Right lobe of liver (tissue), 6 donors: Measurements from ENCODE around the gene NEURL3. TPM values are rescaled to one million over a fixed set of nuclear protein-coding genes. Genes with fewer than 3 reads are reported as not detected.

Experiments used
- ATAC-seq, 4 donors: fragments of 200-7000 bp; cut with Tn5 transposase; one replicate each; pipeline ENCODE4 v1.9.1; 2020; ENCODE audit warnings: mild to moderate bottlenecking in 4 of 4, moderate library complexity in 4 of 4
- DNase-seq, 3 donors: peaks; one replicate each; pipeline ENCODE4 v3.0.0-alpha.2; 2020
- H3K27ac ChIP-seq, 3 donors: fragments of 200-600 bp; one replicate each; pipeline ENCODE4 v1.8.0; 2022
- H3K27me3 ChIP-seq, 2 donors: fragments of 200-600 bp; one replicate each; pipeline ENCODE4 v1.8.0; 2022
- H3K36me3 ChIP-seq, 4 donors: fragments of 200-600 bp; sonication (generic) in 1 of 4; one replicate each; pipeline versions ENCODE4 v1.5.1 to v1.8.0; 2017 to 2022; ENCODE audit warnings: control low read depth in 1 of 4
- H3K4me1 ChIP-seq, 4 donors: fragments of 200-600 bp; sonication (generic) in 1 of 4; one replicate each; pipeline versions ENCODE4 v1.5.1 to v1.8.0; 2017 to 2022; ENCODE audit warnings: control low read depth in 1 of 4
- H3K4me3 ChIP-seq, 3 donors: fragments of 200-600 bp; one replicate each; pipeline ENCODE4 v1.8.0; 2022
- H3K9me3 ChIP-seq, 4 donors: fragments of 200-600 bp; sonication (generic) in 1 of 4; one replicate each; pipeline versions ENCODE4 v1.5.1 to v1.8.0; 2017 to 2022; ENCODE audit warnings: control low read depth in 1 of 4
- POLR2A ChIP-seq: fragments of 450-650 bp; IDR thresholded peaks from one replicate; pipeline ENCODE4 v1.6.1; 2017; ENCODE audit warnings: antibody characterized with exemption, mild to moderate bottlenecking
- WGBS: methylation state at CpG from one replicate; pipeline ENCODE4 v1.1.6; 2018; ENCODE audit warnings: low coverage, low lambda C conversion rate; ENCODE audit not compliant: insufficient coverage; ENCODE audit errors: missing lambda C conversion rate; 5-methylcytosine and 5-hydroxymethylcytosine counted together
- intact Hi-C, 2 donors: fragments of 100-400 bp; cut with DNase I; formaldehyde crosslinking; loops; one replicate each; pipeline versions ENCODE4 v1.11.2 to v1.14.1; 2022
- total RNA-seq, 6 experiments: library from RNA; depleted of rRNA in 2 of 6; stranded (reverse); fragments of >200 nt in 2 of 6; fragmentation: NEBNext Ultra II Directional in 3 of 6; extraction: Animal tissue kit (Norgen Biotek cat#: 25700) in 3 of 6; gene quantifications; one replicate each; pipeline versions ENCODE4 v1.1.0 to v1.2.4, GENCODE V29; 2016 to 2023
- TF ChIP-seq, protein P1 (sequence below), 4 donors: fragments of 200-600 bp in 3 of 4; fragments of 450-650 bp in 1 of 4; IDR thresholded peaks; one replicate each; pipeline versions ENCODE4 v1.5.1 to v1.8.0; 2016 to 2022; ENCODE audit warnings: antibody characterized with exemption in 4 of 4, mild to moderate bottlenecking in 2 of 4
- donor health status: DM: no; HTN: yes; CAD: no.
- donor health status: DM: no; HTN: no; CAD: no.
- donor health status: DM: no; HTN: no; CAD: no.
- donor health status: DM: no; HTN: yes; CAD: no.
- donor health status: DM: no; HTN: yes; CAD: no.

NEURL3 gene
- total RNA-seq, 6 experiments from 2014 or later, result 0.23 to 3.0 (median 1.4) TPM

DNA sequence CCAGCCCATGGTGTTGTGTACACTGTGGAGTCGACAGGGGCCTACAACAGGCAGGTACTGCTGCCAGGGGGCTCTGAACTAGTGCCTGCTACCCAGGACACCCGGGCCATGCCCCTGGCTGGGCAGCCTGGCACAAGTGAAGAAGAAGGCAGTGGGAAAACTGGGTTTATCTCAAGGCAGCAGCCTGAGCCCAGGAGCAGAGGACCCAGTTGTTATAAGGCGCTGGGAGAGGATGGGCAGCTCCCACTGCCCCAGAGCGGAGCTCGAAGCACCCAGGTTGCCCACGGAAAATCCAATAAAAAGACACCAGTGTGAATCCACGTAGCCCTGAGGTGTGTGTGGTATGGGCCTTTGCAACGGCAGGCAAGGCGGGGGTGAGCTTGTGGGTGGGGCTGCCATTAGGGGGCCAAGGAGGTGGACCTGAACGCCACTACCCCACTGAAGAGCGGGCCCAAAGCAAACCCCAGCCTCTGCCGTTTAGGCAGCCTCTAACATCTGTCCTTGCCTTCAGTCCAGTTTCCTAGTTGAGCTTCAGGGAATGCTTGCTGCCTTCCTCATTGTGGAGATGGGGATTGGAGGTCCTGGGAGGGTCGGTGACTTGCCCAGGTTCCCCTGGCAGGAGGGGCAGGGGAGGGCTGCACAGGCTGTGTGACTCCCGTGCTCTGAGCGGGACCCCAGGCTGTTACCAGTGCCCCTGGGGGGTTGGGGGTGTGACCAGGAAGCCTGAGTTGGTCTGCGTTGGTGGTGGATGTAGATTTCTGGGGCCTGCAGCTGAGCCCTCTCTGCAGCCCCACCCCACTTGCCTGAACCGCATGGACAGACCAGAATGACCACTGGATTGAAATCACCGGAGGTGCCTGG lies 47.4 kb upstream of the NEURL3 start:
- intact Hi-C loops, result no loop called here
- H3K36me3 ChIP-seq, result peaks cover 0 to 3% (median 1%) of the 10 kb centered on the region in 4 donors

GRCh38 chr2:96551605-96552314 lies 46.6 kb upstream of the NEURL3 start:
- Histone ChIP-seq H3K27me3 (no peaks in the 10 kb centered on the region), H3K9me3 (no peaks in the 10 kb centered on the region), H3K36me3 (peaks cover 0 to 3% (median 1%) of the 10 kb centered on the region in 4 donors), H3K4me3 (peak overlapping the region in 2 of 3 donors; percentile 65 to 76), H3K27ac (peak overlapping the region in 1 of 3 donors; percentile 86), H3K4me1 (peaks cover 0 to 24% (median 4%) of the 10 kb centered on the region in 4 donors)
- no peak for TF ChIP-seq POLR2A
- TF ChIP-seq, protein P1, sequence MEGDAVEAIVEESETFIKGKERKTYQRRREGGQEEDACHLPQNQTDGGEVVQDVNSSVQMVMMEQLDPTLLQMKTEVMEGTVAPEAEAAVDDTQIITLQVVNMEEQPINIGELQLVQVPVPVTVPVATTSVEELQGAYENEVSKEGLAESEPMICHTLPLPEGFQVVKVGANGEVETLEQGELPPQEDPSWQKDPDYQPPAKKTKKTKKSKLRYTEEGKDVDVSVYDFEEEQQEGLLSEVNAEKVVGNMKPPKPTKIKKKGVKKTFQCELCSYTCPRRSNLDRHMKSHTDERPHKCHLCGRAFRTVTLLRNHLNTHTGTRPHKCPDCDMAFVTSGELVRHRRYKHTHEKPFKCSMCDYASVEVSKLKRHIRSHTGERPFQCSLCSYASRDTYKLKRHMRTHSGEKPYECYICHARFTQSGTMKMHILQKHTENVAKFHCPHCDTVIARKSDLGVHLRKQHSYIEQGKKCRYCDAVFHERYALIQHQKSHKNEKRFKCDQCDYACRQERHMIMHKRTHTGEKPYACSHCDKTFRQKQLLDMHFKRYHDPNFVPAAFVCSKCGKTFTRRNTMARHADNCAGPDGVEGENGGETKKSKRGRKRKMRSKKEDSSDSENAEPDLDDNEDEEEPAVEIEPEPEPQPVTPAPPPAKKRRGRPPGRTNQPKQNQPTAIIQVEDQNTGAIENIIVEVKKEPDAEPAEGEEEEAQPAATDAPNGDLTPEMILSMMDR (IDR thresholded peaks at IDR 0.05), result no peak
- ATAC-seq (no peak), DNase-seq (no peak)
- intact Hi-C loops, result no loop called here
- no CpG with 5 or more reads among the region's 25 CpGs for WGBS

More for the DNA sequence above, 47.4 kb upstream of the NEURL3 start:
- Histone ChIP-seq H3K27me3 (no peaks in the 10 kb centered on the region), H3K4me1 (peaks cover 0 to 24% (median 4%) of the 10 kb centered on the region in 4 donors), H3K9me3 (no peaks in the 10 kb centered on the region), H3K4me3 (no peak overlapping the region), H3K27ac (no peak overlapping the region)
- 88% methylated on average over 5 of the region's 18 CpGs for WGBS
- no peak for TF ChIP-seq POLR2A
- TF ChIP-seq, protein P1 (IDR thresholded peaks at IDR 0.05), result no peak
- DNase-seq (no peak), ATAC-seq (no peak)

GRCh38 chr2:96550787-96551604 lies 45.8 kb upstream of the NEURL3 start:
- DNase-seq (peak; percentile 60 to 82 (median 80)), ATAC-seq (peak; percentile 43 to 59 (median 52))
- TF ChIP-seq, protein P1 (IDR thresholded peaks at IDR 0.05), result no peak
- no peak for TF ChIP-seq POLR2A
- intact Hi-C loops, result no loop called here
- Histone ChIP-seq H3K4me1 (peaks cover 0 to 20% (median 3%) of the 10 kb centered on the region in 4 donors), H3K9me3 (no peaks in the 10 kb centered on the region), H3K27ac (peak overlapping the region; percentile 73 to 86 (median 77)), H3K4me3 (peak overlapping the region; percentile 57 to 76 (median 65)), H3K36me3 (peaks cover 0 to 3% (median 1%) of the 10 kb centered on the region in 4 donors), H3K27me3 (no peaks in the 10 kb centered on the region)
- WGBS, result 86% methylated on average over 2 of the region's 14 CpGs
